Measurements from ENCODE around the gene HMGB2. TPM values are rescaled to one million over a fixed set of nuclear protein-coding genes. Genes with fewer than 3 reads are reported as not detected.

Gene HMGB2
- total and polyA plus RNA-seq, 2 experiments from 2014 or later = 103 to 593 TPM

DNA sequence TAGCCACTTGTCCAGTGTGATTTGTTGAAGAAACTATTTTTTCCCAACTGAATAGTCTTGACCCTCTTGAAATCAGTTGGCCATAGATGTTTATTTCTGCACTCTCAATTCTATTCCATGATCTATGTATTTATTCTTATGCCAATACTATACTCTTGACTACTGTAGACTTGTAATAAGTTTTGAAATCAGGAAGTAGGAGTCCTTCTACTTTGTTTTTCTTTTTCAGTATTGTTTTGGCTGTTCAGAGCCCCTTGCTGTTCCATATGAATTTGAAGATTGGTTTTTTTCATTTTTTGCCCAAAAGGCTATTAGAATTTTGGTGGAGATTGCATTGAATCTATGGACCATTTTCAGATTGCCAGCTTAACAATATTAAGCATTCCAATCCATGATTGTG is 46.8 kb upstream of the HMGB2 start (continued):
- TF ChIP-seq ZNF462 (CRISPR knock-in tag; IDR thresholded peaks at IDR 0.05) = no peak
- no peak for TF ChIP-seq JUNB (IDR thresholded peaks at IDR 0.05; ENCODE audit: unreplicated experiment)
- no peak for TF ChIP-seq STAT1 (IDR thresholded peaks at IDR 0.05; ENCODE audit: unreplicated experiment)
- TF ChIP-seq NANOG (IDR thresholded peaks at IDR 0.05; ENCODE audit: borderline replicate concordance) = no peak
- TF ChIP-seq EZH2phosphoT487 (IDR thresholded peaks at IDR 0.05; ENCODE audit: unreplicated experiment) = no peak
- no peak for TF ChIP-seq ETS1 (IDR thresholded peaks at IDR 0.05)
- TF ChIP-seq CREB1 (CRISPR knock-in tag; IDR thresholded peaks at IDR 0.05; ENCODE audit: low read depth) = no peak
- no peak for TF ChIP-seq POLR2AphosphoS5 (IDR thresholded peaks at IDR 0.05; ENCODE audit: low read depth)
- TF ChIP-seq EZH2 (IDR thresholded peaks at IDR 0.05; ENCODE audit: low read depth, unreplicated experiment) = no peak
- no peak for TF ChIP-seq ZNF331 (CRISPR knock-in tag; IDR thresholded peaks at IDR 0.05; ENCODE audit: low read depth)
- no peak for TF ChIP-seq ZNF114 (CRISPR knock-in tag; IDR thresholded peaks at IDR 0.05)

Data from GM23338 (cell line).